Measurements from ENCODE around the gene PHC1.

DNA sequence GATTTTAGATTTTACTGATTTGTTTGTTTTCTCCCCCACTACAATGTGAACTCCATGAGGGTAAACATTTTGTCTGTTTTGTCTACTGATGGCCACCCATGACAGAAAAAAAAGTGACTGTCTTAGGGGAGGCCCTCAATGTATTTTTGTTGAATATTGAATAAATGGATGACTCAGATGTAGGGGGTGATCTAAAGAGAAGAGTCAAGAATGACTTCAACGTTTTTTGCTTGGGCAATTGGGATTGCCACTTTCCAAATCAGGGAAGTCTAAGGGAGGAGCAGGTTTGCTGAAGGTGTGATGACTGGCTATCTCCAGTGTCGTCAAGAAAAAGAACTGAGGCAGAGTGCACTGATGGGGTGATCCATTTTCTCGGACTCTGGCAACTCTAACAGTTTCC, 10.7 kb upstream of the PHC1 start:
- TF ChIP-seq, protein P1, sequence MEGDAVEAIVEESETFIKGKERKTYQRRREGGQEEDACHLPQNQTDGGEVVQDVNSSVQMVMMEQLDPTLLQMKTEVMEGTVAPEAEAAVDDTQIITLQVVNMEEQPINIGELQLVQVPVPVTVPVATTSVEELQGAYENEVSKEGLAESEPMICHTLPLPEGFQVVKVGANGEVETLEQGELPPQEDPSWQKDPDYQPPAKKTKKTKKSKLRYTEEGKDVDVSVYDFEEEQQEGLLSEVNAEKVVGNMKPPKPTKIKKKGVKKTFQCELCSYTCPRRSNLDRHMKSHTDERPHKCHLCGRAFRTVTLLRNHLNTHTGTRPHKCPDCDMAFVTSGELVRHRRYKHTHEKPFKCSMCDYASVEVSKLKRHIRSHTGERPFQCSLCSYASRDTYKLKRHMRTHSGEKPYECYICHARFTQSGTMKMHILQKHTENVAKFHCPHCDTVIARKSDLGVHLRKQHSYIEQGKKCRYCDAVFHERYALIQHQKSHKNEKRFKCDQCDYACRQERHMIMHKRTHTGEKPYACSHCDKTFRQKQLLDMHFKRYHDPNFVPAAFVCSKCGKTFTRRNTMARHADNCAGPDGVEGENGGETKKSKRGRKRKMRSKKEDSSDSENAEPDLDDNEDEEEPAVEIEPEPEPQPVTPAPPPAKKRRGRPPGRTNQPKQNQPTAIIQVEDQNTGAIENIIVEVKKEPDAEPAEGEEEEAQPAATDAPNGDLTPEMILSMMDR (IDR thresholded peaks at IDR 0.05), result no peak
- no peak for TF ChIP-seq EP300 (IDR thresholded peaks at IDR 0.05)
